G401.6 (cell line): ENCODE data around the gene NMUR1.
"Not testable (repeated sequence)": the region's sequence is repeated elsewhere in the genome, so short reads cannot be mapped to it uniquely, and the experiment has no call there.

Experiments used
- FAIRE-seq: peaks from 2 replicates; lab custom pipeline; 2012; peaks lifted over from hg19 to GRCh38; lab: Jason Lieb, UNC

Gene NMUR1

DNA sequence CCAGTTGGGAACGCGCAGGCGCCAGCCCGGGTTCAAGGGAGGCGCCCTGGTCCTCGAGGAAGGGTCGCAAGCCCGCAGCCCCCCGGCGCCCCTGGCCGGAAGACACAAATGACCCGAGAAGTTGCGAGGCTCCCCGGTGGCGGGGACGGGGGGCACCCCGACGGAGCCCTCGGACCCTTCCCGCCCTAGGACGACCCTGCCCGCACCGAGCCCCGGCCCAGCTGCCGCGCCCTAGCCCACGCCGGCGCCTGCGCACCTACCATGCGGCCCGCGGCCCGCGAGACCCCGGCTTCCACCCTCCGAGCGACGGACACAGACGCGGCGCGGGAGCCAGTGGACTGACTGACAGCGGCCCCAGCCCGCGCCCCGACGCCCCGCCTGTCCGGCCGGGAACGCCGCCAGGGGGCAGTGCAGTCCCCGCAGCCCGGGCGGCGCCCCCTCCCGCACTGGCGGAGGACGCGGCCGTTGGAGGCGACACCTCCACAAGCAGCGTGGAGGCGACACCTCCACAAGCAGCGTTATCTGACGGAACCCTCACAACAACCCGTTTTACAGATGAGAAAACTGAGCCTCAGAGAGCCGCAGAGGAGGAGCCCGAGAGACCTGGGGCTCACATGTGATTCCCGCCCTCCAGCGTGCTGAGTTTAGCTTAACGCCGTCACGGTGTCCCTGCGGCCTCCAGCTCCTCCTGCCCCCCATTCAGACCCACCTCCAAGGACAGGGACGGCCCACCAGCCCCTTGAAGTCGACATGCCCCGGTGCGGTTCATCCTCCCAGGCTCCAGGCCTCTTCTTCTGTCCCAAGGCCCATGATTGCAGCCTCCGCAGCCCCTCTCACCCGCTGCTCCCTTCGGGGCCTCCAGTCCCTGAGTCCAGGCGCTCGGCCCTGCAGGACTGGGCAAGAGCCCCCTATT is at the start of gene NMUR1:
TSS of gene NMUR1 (minus strand) at position 347 of the 913 bp plus-strand sequence. CDS start at position 263, 84 bp downstream.
- FAIRE-seq = no peak

GRCh38 chr2:231579560-231579959 is 49.3 kb upstream of the NMUR1 start:
- FAIRE-seq = no peak

DNA sequence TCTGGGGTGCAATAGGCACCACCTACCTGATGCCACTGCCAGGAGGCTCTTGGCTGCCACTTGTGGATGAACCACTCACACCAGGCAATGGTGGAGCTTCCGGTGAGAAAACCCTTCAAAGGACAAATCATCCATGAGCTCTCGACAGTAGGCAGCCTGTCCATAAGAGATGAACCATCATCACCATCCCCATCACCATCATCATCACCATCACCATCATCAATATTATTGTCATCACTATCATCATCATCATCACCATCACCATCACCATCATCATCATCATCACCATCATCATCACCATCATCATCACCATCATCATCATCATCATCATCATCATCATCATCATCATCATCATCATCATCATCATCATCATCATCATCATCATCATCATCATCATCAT is 48.4 kb upstream of the NMUR1 start:
- FAIRE-seq = not testable (repeated sequence)

DNA sequence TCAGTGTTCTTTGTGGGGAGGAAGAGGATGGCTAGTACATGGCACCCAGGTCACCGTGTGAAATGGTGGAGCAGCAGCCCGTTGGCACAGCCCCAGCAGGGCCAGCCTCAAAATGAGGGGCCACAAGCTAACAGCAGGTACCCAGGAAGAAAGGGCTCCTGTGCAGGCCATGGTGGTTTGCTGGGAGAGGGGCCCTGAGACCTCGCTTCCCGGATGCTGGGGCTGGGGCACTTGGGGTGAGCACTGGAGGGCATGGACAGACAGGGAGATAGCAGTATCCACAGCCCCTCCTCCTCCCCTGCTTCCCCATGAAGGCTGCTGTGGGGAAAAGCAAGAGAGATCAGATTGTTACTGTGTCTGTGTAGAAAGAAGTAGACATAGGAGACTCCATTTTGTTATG is 46.2 kb upstream of the NMUR1 start:
- no peak for FAIRE-seq

GRCh38 chr2:231575612-231576256 is 45.5 kb upstream of the NMUR1 start:
- no peak for FAIRE-seq

- no peak for FAIRE-seq
Measured at GRCh38 chr2:231573698-231574421, 43.6 kb upstream of the NMUR1 start.

DNA sequence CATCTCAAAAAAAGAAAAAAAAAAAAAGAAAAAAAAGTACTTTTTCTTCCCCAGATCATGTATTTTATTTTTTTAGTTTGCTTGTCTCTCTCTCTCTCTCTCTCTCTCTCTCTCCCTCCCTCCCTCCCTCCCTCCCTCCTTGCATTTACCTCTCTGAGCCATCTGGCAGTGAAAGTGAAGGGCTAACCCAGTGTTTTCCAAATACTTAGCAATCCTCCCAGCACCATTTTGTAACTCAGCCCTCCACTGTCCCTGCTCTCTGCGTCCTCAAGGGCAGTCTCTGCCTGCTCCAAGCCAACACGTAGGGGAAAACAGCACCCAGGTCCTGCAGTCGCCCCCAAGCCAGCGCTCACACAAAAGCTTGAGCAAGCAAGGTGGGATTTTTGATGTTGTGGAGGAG is 42.9 kb upstream of the NMUR1 start:
- no peak for FAIRE-seq

DNA sequence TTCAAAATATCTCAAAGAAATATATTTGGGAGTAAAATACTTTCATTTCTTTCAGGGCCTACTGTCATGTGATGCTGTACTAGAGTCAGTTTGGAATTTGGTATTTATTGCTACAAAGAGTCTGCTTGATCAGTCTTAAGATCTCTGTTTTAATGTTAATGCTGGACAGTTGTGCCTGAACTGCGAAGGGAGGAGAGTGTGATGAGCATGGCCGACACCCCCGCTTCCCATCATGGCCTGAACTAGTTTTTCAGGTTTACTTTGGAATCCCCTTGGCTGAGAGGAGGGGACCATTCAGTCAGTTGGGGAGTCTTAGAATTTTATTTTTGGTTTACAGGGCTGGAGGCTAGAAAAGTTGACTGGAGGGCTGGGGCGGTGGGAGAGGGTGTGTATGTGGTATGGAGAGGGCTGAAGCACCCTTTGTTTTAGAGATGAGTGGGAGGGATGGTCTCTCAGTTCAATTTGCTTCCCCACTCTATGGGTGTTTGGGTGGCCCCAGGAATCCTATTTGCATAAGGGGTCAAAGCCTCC is 41.5 kb upstream of the NMUR1 start:
- FAIRE-seq = no peak

- FAIRE-seq = not testable (repeated sequence)
Measured at GRCh38 chr2:231570915-231571314, 40.7 kb upstream of the NMUR1 start.

DNA sequence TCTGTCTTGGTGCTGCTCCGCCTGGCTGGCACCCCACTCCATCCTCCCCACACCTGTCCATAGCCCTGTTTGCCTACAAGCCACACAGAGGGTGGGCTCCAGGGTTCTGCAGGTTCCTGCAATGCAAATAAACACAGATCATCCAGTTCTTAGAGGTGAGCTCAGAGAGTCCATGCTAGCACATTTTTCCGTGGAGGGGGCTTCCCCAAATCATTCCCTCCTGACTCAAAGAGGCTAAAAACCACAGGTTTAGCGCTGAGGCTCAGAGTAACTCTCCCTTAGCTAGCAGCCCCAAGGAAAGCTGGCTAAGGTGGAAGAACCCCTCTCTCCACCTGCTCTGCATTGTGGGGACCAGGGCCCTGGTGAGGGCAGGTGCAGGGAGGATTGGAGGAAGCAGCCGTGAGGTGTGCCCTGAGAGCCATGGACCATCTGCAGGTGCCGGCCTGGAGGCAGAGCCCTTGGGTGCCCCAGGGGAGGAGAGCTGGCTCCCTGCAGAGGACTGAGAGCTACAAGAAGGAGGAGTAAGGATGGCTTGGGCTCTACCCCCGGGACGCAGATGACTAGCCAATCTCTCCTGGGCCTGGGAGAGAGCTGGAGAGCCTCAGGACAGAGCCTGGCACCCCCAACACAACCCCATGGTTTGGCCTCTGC is 38.7 kb upstream of the NMUR1 start:
- no peak for FAIRE-seq

GRCh38 chr2:231568098-231568784 is 38.0 kb upstream of the NMUR1 start:
- no peak for FAIRE-seq

- no peak for FAIRE-seq
Measured at GRCh38 chr2:231567159-231567558, 36.9 kb upstream of the NMUR1 start.

DNA sequence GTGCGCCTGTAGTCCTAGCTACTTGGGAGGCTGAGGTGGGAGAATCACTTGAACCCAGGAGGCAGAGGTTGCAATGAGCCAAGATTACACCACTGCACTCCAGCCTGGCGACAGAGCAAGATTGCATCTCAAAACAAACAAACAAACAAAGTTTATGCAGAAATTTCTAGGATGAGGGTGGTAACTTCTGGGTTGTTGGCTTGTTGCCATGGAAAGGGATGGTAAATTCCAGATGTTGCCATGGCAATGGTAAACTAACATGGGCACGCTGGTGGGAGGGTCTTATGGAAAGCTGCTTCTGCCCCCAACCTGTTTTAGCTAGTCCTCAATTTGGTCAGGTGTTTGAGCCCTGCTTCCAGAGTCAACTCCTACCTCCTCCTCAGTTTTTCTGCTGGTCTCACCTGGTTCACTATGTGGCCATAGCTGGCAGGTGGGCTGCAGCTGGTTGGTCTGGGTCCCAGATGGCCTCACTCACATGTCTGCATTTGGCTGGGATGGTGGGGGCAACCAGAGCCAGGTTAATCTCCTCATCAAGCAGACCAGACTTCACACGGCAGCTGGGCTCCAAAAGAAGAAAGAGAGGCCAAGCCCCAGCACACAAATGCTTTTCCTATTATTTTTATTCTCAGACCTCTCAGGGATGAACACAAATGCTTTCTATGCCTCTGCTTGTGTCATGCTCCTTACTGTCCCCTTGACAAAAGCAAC is 35.8 kb upstream of the NMUR1 start:
- FAIRE-seq = no peak

GRCh38 chr2:231563378-231563961 is 33.2 kb upstream of the NMUR1 start:
- FAIRE-seq = no peak

DNA sequence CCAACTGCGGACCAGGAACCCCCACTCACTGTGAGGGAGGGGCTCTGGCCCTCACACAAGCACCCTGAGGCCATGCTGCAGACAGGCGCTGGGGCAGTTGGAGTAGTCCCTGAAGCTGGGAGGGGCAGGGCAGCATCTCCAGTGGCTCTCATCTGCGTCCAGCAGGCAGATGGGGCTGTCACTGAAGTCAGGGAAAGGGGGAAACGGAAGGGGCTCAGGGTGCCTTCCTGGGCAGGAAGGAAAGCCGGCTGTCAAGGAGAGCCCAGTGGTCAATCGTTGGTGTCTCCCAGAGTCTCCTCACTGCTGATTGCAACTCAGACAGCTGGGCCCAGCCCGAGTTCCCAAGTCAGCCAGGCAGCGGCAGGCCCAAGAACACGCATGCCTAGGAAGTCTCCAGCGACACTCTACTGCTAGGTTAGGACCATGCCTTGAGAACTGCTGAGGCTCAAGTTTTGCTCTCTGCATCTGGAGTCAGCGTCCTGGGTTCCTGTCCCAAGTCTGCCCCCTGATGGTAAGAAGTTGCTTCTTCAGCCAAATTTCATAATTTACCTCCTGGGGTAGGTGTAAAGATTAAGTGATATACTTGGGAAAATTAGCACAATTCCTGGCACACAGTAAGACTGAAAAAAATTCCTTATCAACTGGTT is 27.4 kb upstream of the NMUR1 start:
- peak; percentile 93 for FAIRE-seq

DNA sequence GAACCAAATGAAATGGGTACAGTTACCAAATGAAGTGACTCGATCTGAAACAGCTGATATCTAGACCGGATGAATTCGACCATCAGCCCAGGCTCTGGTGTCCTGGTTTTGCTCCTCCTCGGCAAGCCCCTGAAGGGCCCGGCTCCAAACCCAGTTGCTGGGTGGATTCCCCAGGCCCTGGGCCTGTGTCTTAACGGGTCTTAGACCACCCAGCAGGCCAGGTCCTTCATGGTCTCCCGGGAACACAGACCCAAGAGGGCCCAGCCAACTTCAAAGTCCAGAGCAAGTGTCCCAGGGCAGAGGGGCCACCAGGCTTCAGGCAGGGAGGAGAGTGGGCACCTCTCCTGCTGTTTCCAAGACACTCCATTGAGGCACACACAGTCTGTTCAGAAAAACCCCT is 26.7 kb upstream of the NMUR1 start:
- no peak for FAIRE-seq

GRCh38 chr2:231556496-231556895 is 26.3 kb upstream of the NMUR1 start:
- FAIRE-seq = not testable (repeated sequence)

DNA sequence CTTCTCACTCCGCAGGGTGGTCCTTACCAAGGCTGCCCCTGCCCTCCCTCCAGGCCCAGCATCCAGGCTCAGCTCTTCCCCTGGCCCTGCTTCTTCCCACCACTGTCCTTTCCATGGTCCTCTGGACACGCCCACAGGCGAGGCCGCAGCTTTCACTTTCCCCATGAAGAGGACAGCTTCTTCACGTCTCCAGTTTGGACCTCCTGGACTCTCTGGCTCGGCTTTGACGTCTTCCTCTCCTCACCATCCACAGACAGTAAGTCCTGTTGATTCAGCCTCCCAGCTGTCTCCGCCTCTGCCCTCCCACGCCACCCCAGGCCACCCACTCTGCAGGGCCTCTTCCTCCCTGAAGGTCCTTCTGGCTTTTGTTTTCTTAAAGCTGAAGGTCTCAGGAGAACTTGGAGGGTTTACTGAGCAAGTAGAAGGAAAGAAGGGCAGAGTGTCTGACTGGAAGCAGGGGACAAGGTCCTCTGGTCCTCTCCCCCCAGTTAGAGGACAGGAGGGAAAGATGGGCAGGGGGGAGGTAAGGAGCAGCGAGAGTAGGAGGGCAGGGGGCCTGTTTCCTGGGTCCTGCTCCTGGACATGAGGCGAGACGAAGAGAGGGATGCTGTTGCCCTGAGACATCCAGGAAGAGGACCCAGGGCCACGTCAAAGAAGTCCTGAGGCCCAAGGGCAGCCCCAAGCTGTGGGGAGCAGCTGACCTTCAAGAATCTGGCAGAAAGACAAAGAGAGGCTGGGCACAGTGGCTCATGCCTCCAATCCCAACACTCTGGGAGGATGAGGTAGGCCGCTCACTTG is 24.7 kb upstream of the NMUR1 start:
- FAIRE-seq = no peak

- FAIRE-seq = no peak
Measured at GRCh38 chr2:231554327-231554726, 24.1 kb upstream of the NMUR1 start.
